ENCODE results near the gene HMGCLL1.

The HMGCLL1 gene

DNA sequence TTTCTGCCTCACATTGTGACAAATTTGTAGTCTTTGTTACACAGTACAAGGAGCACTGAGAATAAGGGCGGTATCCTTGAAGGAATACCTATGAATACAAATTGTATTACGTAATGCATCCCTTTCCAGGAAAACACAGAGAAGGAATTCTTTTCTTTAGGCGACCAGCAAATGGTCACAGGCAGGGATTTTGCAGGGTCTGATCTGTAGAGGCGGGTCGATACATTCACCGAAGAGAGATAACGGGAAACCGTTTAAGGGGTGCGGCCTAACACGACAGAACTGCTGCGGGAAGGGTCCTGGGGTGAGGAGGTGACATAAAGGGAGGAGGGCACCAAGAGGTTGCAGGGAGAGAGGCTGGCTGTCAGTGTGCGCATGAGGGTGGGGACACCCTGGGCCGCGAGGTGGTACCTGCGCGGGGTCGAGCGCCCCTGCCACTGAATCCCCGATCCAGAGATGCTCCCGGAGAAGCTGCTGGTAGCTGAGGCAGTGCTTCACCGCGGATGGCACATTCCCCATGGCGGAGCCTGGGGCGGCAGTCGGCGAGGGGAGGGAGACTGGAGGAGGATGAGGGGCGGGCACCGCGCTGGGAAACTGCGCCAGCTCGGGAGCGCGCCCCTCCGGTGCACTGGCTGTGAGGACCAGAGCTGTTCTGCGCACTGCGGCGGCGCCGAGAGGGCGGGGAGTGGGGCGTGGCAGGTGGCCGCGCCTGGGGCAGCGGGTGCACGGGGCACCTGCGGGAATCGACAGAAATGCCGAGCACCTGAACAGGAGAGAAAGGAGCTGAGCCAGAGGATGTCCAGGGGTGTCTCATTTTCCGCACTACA is at the start of gene HMGCLL1:
Gene HMGCLL1, minus strand, starts transcription at position 656 of the 827 bp plus-strand sequence. Its CDS starts 137 bp downstream, at position 519.
- in situ Hi-C loops (cut with MboI; ENCODE audit: low pct_unique_long_range_greater_than_20kb, low sequenced_read_pairs, unreplicated experiment): no loop called here
- TF ChIP-seq, protein P1, sequence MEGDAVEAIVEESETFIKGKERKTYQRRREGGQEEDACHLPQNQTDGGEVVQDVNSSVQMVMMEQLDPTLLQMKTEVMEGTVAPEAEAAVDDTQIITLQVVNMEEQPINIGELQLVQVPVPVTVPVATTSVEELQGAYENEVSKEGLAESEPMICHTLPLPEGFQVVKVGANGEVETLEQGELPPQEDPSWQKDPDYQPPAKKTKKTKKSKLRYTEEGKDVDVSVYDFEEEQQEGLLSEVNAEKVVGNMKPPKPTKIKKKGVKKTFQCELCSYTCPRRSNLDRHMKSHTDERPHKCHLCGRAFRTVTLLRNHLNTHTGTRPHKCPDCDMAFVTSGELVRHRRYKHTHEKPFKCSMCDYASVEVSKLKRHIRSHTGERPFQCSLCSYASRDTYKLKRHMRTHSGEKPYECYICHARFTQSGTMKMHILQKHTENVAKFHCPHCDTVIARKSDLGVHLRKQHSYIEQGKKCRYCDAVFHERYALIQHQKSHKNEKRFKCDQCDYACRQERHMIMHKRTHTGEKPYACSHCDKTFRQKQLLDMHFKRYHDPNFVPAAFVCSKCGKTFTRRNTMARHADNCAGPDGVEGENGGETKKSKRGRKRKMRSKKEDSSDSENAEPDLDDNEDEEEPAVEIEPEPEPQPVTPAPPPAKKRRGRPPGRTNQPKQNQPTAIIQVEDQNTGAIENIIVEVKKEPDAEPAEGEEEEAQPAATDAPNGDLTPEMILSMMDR (IDR thresholded peaks at IDR 0.05; ENCODE audit: extremely low read depth, insufficient read depth, missing control alignments): no peak
- DNase-seq (ENCODE audit: low spot score): no peak

DNA sequence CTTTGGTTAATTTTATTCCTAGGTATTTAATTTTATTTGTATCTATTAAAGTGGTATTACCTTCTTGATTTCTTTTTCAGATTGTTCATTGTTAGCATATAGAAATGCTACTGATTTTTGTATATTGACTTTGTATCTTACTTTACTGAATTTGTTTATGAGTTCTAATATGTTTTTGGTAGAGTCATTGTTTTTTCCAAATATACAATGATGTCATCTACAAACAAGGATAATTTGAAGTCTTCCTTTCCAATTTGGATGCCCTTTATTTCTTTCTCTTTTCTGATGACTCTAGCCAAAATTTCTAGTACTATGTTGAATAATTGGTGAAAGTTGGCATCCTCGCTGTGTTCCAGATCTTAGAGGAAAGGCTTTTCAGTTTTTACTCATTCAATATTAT is 43.0 kb upstream of the HMGCLL1 start:
- no peak for DNase-seq (ENCODE audit: low spot score)
- in situ Hi-C loops (cut with MboI; ENCODE audit: low pct_unique_long_range_greater_than_20kb, low sequenced_read_pairs, unreplicated experiment): no loop called here
- TF ChIP-seq, protein P1 (IDR thresholded peaks at IDR 0.05; ENCODE audit: extremely low read depth, insufficient read depth, missing control alignments): no peak

GRCh38 chr6:55621244-55621643 is 42.3 kb upstream of the HMGCLL1 start:
- no peak for DNase-seq (ENCODE audit: low spot score)
- TF ChIP-seq, protein P1 (IDR thresholded peaks at IDR 0.05; ENCODE audit: extremely low read depth, insufficient read depth, missing control alignments): no peak
- in situ Hi-C loops (cut with MboI; ENCODE audit: low pct_unique_long_range_greater_than_20kb, low sequenced_read_pairs, unreplicated experiment): no loop called here

DNA sequence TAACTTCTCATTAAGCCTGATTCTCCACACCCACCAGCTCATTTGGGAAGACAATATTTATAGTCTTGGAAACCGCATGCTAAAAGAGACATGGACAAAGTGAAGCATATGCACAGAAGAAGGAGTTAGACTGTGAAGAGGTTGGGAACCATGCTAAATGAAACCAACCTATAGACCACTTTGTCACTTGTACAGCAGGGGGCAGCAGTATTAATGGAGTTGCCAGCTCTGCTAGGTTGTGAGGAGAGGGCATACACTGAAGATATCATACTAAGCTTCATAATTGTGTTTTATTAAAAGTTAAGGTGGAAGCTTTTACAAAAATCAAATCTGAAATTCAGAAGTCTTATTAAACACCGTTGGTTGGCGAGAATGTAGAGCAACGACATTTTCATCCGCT is 38.3 kb upstream of the HMGCLL1 start:
- TF ChIP-seq, protein P1 (IDR thresholded peaks at IDR 0.05; ENCODE audit: extremely low read depth, insufficient read depth, missing control alignments): peak; percentile 64
- DNase-seq (ENCODE audit: low spot score): peak; percentile 9
- in situ Hi-C loops (cut with MboI; ENCODE audit: low pct_unique_long_range_greater_than_20kb, low sequenced_read_pairs, unreplicated experiment): no loop called here

DNA sequence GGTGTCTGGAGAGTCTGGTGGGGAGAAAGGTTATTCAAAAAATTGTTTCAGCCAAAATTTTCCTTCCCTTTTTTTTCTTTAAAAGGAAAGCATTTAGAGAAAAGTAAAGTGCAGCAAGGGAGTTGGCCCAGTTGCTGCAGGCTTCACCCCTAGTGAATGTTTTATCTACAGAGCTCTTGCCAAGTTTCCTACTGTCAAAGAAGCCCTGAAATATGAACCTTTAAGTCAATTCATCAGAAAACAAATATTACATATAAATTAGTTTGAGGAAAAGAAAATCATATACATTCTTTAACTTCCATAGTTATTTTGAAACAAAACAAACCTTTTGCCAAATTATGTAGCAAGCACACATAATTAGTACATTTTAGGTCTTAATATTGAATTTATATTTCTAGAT is 25.0 kb upstream of the HMGCLL1 start:
- DNase-seq (ENCODE audit: low spot score): no peak
- in situ Hi-C loops (cut with MboI; ENCODE audit: low pct_unique_long_range_greater_than_20kb, low sequenced_read_pairs, unreplicated experiment): no loop called here
- TF ChIP-seq, protein P1 (IDR thresholded peaks at IDR 0.05; ENCODE audit: extremely low read depth, insufficient read depth, missing control alignments): no peak

DNA sequence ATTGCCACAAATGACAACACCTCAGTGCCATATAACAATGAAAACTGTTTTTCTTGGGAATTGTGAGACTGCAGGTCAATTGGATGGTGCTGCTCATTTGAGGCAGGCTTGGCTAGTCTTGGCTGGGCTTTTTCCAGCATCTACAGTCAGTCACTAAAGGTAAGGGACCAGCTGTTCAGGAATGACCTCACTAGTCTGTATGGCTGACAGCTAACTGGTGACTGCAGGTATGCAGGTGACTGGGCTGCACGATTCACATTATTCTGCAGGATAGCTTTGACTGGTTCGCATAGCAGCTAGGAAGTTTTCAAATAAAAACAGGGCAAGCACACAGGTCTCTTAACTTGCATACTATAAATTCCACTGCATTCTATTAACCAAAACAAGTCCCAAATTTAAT is 22.1 kb upstream of the HMGCLL1 start:
- in situ Hi-C loops (cut with MboI; ENCODE audit: low pct_unique_long_range_greater_than_20kb, low sequenced_read_pairs, unreplicated experiment): no loop called here
- TF ChIP-seq, protein P1 (IDR thresholded peaks at IDR 0.05; ENCODE audit: extremely low read depth, insufficient read depth, missing control alignments): no peak

More for the DNA sequence above, 22.1 kb upstream of the HMGCLL1 start:
- DNase-seq (ENCODE audit: low spot score): no peak
